Daoy (cell line): ENCODE results near the gene PCBP1. TPM values are rescaled to one million over a fixed set of nuclear protein-coding genes. Genes with fewer than 3 reads are reported as not detected.
A peak's percentile ranks its signal among the peaks of the same experiment; 100 is the strongest.
"Not testable (repeated sequence)": the region's sequence is repeated elsewhere in the genome, so short reads cannot be mapped to it uniquely, and the experiment has no call there.

ENCODE experiments used
- DNase-seq: peaks from one replicate; pipeline ENCODE4 v3.0.0-alpha.2; 2015; ENCODE audit warnings: low read depth
- total RNA-seq: library from RNA; depleted of rRNA; stranded (reverse); fragments of >200 nt; shearing (Covaris generic); gene quantifications from 2 replicates; pipeline ENCODE4 v1.2.3, GENCODE V29; 2014

Gene PCBP1
- total RNA-seq, 1 experiment from 2014 or later, result 20.2 TPM

DNA sequence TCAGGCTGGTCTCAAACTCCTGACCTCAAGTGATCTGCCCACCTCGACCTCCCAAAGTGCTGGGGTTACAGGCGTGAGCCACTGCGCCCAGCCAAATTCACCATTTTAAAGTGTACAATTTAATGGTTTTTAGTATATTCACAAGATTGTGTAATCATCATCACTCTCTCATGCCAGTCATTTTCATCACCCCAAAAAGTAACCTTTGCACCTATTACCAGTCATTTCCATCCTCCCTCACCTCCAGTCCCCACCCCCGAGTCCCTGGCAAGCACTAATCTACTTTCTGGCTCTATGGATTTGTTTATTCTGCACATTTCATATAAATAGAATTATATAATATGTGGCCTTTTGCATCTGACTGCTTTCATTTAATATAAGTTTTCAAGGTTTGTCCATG lies 10.8 kb downstream of the PCBP1 start:
- DNase-seq, result no peak

DNA sequence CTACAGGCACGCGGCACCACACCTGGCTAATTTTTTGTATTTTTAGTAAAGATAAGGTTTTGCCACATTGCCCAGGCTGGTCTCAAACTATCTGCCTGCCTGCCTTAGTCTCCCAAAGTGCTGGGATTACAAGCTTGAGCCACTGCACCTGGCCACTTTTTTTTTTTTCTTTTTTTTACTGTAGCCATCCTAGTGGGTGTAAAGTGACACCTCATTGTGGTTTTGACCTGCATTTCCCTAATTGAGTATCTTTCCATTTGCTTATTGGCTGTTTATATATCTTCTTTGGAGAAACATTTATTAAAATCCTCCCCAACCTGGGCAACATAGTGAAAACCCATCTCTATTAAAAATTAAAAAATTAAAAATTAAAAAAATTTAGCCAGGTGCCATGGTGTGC lies 12.0 kb downstream of the PCBP1 start:
- DNase-seq, result no peak

DNA sequence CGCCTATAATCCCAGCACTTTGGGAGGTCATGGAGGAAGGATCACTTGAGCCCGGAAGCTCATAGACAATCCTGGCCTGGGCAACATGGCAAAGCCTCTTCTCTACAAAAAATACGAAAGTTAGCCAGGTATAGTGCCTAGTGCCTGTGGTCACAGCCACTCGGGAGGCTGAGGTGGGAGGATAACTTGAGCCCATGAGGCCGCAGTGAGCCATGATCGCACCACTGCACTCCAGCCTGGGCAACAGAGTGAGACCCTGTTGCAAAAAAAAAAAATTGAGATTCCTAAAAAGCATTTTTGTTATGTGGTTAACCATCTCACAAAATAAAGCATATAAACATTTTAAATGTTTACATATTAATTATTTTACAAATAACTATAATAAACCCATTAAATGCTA lies 13.9 kb downstream of the PCBP1 start:
- DNase-seq, result no peak

DNA sequence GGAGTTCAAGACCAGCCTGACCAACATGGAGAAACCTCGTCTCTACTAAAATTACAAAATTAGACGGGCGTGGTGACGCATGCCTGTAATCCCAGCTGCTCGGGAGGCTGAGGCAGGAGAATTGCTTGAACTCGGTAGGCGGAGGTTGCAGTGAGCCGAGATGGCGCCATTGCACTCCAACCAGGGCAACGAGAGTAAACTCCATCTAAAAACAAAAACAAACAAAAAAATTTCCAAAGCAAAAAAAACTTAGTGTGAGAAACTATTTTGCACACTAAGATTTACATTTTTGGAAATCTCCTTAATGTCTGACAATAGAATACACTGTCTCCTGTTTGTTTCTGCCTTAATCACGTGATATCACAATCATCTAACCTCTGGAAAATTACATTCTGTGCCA lies 14.4 kb downstream of the PCBP1 start:
- not testable (repeated sequence) for DNase-seq

DNA sequence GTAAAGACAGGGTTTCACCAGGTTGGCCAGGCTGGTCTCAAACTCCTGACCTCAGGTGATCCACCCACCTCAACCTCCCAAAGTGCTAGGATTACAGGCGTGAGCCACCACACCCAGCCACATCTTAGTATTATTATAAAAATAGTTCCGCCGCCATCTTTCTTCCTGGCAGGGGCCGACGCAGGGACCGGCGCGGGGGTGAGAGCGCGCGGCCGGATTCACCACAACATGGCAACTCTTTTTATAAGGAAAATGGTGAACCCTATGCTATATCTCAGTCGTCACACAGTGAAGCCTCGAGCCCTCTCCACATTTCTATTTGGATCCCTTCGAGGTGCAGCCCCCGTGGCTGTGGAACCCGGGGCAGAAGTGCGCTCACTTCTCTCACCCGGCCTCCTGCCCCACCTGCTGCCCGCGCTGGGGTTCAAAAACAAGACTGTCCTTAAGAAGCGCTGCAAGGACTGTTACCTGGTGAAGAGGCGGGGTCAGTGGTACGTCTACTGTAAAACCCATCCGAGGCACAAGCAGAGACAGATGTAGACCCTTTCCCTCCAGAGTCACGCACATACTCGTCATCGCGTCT lies 15.1 kb downstream of the PCBP1 start:
- DNase-seq, result not testable (repeated sequence)

DNA sequence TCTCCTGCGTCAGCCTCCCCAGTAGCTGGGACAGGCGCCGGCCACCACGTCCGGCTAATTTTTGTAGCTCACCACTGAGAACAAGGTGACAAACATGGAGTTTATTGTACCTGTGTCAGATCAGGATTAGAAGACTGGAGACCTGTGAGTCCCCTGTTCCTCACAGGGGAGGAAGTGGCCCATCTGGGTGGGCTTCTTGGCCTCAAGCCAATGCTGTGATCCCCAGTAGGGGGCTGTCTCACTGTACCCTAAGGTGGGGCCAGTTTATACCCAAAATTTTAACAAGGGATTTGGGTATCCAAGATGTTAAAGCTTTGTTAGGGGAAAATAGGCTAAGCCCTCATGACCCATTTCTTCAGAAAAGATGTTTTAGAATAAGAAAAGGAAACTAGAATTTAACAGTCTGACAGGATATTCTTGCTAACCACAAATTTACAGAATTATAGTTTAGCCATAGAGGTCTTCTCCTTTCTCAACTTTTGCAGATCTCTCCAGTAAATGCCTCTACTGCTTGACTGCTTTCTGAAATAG lies 16.3 kb downstream of the PCBP1 start:
- no peak for DNase-seq

DNA sequence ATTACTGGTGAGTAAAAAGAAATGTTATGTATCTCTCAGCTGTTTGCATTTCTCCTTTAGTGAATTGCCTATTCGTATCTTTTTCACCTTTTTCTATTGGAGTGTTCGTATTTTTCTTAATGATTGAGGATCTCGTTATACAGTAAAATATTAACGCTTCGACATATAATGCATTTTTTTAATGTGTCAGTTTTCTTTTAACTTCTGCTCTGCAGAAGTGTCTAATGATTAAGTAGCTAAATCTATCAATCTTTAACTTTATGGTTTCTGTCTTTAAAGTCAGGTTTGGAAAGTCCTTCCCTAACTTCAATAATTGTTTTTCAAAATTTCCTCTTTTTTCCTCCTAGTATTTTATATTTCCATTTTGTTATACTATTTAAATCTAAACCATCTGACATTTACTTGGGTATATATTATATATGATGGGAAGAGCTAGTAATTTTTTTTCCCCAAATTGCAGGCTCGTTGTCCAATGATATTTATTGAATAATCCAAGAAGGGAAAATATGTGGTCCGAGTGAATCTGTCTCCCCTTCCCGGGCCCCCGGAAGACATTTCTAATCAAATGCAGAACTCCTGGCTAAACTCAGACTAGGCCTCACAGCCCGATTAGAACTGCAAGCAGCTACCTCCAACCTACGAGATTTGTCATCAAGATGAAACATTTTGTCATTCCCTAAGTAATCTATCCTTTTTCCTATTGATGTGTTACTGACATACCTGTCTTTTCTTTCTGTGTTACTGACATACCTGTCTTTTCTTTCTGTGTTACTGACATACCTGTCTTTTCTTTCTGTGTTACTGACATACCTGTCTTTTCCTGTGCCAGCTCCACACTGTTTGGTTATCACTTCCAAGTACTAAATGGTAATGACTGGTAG lies 17.2 kb downstream of the PCBP1 start:
- DNase-seq, result peak; percentile 32

DNA sequence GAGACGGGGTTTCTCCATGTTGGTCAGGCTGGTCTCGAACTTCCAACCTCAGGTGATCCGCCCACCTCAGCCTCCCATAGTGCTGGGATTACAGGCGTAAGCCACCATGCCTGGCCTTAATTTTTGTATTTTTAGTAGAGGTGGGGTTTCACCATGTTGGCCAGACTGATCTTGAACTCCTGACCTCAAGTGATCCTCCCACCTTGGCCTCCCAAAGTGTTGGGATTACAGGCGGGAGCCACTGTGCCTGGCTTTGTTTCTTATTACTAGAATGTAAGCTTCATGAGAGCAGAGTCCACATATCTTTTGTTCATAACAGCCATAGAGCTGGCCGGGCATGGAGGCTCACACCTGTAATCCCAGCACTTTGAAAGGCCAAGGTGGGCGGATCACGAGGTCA lies 18.9 kb downstream of the PCBP1 start:
- DNase-seq, result not testable (repeated sequence)

DNA sequence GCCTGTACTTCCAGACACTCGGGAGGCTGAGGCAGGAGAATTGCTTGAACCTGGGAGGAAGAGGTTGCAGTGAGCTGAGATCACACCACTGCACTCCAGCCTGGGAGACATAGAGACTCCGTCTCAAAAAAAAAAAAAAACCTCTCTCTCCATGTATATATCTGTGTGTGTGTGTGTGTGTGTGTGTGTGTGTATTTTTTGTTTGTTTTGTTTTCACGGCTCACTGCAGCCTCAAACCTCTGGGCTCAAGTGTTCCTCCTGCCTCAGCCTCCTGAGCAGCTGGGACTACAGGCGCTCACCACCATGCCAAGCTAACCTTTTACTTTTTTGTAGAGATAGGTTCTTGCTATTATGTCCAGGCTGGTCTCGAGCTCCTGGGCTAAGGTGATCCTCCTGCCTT lies 23.1 kb downstream of the PCBP1 start:
- not testable (repeated sequence) for DNase-seq

DNA sequence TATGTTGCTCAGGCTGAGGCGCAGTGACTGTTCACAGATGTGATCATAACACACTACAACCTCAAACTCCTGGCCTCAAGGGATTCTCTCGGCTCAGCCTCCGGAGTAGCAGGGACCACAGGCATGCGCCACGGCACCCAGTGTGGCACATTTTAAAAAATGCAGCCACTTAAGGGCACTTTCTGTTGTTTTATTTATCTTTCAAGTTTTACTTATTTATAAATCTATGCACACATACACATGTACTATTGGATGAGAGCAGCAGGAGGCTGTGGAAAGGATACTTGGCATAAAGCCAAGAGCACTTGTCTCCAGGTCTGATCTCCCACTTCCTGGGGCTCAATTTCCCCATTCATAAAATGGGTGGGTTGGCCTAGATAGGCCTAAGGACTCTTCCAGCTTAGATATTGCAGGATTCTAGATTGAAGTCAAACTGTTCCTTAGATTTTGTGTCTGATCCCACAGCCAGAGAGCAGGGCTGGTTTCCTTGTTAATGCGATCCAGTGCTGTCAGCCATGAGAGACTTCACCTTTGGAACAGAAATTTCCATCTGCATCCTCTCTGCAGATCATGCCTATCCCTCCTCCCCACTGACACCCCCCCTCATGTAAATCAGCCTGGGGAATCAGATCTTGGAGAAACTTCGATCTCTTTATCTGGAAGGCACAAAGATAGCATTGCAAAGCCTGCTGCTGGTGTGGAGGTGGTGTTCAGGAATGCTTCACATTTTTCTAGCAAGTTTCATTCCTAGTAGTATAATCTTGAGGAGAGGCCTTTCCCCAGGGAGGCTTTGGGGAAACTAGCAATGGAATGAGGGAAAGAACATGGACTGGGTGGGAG lies 24.7 kb downstream of the PCBP1 start:
- DNase-seq, result no peak

DNA sequence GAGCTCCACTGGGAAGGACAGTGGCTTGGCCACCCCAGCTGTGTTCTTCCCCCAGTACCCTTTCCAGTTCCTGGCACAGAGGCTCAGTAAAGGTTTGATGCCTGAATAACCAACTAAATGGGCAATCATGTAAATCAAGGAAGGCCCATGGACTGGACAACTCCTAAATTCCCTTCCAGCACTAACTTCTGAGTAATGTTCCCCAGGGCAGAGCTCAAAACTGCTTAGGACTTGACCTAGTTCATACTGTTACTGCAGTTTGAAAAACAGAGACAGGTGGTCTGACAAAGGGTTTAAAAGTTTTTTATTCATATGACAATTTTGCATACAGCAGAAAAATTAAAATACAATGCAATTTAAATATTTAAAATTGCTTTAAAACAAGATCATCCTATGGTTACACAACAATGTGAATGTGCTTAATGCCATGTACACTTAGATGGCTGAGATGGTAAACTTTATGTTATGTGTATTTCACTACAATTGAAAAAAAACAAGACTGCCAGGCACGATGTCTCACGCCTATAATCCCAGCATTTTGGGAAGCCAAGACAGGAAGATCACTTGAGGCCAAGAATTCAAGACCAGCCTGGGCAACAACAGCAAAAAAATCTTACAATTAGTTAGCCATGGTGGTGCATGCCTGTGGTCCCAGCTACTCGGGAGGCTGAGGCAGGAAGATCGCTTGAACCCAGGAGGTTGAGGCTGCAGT lies 26.2 kb downstream of the PCBP1 start:
- no peak for DNase-seq

DNA sequence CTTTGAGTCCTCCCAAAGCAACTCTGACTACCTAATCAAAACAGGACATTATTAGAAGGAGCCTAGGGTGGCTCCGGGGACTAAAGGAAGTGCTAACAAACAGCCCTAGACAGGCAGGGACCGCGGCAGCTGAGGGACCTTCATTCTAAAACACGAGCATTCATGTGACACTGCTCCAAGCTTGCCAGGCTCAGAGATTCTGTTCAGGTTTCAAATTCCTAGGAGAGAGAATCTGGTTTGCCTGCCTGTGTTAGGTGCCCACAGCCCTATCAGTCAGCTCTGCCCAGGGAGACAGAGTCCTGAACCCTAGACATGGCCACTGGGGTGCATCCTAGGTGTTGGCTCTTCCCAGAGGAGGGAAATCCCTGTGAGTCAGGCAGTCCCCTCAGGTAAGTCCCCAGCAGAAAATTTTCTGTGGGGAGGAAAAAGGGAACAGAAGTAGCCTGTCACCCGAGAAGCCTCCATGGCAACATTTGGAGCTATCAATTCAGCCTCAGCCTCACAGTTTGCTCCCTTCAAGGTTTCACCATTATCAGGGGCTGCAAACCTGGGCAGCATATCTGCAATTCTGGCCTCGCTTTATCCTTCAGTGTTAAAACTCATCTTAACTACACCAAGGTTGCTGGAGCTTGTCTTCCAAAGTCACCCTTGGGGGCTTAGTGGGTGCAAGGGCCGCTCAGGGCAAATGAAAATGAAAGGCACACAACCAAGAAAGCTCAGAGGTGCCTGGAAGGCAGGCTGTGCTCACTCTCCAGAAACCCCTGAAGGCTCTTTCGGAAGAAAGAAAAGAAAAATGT lies 28.6 kb downstream of the PCBP1 start:
- DNase-seq, result no peak

DNA sequence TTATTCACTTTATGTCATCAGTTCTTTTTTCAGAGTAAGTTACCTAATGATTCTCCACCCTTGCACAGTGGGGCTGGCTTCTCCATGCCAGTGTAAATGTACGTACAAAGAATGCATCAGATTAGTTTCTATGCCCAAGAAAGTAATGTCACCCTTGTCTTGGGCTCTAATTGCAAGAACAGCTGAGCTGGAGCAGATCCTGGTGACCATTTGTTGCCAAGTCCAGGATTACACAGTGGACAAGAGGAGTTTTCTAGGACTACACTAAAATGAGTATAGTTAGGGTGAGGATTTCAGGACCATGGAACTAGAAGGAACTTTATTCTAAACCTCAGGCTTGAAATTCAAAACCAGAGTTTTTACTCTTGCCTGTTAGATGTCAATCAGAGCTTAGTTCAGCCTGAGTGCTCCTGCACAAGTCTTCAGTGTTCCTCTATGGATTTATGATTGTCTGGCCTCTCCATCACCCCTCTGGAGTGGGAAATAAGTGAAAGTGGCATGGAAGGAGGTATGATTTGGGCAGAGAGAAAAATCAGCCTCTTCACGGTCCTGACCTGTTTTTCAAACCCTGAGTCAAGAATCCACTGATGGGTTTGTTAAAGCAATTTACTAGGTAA lies 29.8 kb downstream of the PCBP1 start:
- DNase-seq, result no peak

DNA sequence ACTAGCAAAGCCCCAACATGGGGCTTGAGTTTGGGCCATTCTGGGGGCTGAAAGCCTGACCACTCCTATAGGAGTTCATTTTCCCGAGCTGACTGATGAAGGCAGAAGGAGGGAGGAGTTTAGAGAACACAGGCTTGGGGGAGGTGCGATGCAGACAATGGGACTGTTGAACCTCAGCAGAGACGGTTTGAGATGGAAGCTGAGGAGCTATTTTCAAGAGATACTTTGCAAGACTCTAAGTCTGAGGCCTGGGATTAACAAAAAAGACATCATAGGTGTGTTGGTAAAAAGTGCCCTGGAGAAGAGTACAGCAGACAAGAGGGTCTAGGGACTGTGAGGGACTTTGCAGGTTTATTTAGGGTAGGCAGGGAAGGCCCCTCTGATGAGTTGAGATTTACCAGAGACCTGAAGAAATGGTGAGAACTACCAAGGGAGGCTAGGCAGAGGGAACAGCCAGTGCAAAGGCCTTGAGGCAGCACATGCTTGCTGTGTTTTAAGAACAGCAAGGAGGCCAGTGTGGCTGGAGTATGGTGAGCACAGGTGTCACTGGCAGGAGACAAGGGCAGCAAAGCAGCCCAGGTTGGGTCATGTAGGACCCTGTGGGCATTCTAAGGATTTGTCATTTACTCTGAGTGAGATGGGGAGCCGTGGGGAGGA lies 31.6 kb downstream of the PCBP1 start:
- no peak for DNase-seq

DNA sequence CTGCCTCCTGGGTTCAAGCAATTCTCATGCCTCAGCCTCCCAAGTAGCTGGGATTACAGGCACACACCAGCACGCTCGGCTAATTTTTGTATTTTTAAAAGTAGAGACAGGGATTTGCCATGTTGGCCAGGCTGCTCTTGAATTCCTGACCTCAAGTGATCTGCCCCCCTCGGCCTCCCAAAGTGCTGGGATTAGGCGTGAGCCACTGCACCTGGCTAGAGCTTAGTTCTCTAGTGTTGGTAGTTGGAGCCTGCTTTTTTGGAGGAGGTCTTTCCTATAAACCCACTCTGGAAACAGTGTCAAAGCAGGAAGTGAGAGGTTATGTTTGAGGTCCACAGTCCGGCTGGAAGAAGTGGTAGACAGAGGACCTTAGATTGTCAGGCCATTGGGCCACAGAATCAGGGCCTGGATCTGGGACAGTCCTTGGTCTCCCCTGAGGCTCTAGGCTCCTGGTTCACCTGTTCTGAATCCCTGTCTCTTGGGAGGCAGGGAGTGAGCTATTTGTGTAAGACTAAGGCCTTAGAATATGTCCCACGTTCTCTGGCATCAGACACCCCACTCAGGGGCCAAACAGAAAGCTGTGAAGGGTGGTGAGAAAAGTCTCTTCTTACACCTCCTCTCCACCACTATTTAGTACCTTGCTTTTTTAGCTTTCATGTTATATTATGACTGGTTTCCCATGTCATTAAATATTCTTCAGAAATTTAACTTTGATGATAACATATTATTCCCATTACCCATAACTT lies 34.5 kb downstream of the PCBP1 start:
- no peak for DNase-seq

DNA sequence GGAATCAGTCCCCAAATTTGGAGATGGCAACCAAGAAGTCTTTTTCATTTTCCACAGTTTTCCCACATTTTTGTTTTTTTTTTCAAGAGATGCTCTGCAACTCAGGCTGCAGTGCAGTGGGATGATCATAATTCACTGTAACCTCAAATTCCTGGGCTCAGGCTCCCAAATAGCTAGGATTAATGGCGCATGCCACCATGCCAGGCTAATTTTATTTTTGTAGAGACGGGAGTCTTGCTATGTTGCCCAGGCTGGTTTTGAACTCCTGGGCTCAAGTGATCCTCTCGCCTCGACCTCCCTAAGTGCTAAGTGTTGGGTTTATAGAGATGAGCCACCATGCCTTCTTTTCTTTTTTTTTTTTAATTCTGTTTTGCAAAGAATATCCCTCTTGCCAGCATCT lies 35.2 kb downstream of the PCBP1 start:
- no peak for DNase-seq

DNA sequence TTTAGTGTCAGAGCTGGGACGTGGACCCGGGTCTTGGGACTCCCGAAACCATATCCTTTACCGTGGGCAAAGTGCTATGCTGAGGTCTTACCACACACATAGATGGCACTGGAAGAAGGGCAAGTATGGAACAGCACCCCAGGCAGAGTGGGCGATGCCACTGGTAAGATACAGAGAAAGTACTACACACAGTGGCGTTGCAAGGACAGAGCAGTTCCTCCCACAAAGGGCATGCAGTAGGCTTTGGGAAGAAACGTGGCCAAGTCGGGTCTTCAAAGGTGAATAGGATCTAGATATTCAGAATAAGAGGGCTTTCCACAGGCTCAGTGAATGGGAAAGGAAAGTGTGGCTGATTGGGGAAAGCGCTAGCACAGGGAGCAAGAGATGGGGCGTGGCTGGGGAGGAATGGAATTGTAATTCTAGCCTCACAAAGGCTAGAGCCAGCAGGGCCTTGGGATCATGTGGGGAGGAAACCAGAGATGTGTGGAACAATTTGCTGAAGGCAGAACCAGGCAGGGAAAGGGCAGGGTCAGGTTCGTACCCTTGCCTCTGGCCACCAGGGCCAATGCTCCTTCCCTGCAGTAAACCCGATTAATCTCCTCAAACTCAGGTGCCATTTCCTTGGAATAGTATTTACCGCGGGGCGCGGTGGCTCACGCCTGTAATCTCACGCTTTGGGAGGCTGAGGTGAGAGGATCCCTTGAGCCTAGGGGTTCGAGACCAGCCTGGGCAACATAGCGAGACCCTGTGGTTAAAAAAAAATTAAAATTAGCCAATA lies 36.0 kb downstream of the PCBP1 start:
- DNase-seq, result peak; percentile 71

DNA sequence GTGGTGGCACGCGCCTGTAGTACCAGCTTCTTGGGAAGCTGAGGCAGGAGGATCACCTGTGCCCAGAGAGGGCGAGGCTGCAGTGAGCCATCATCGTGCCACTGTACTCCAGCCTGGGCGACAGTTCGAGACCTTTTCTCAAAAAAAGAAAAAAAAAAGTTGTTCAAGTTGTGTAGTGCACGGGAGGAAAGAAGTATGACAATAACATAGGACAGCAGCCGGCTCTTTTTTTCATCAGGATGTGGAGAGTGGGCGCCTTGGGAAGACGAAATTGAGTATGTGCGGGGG lies 36.5 kb downstream of the PCBP1 start:
- no peak for DNase-seq
